Measurements from ENCODE around the gene CDYL2.

The CDYL2 gene

DNA sequence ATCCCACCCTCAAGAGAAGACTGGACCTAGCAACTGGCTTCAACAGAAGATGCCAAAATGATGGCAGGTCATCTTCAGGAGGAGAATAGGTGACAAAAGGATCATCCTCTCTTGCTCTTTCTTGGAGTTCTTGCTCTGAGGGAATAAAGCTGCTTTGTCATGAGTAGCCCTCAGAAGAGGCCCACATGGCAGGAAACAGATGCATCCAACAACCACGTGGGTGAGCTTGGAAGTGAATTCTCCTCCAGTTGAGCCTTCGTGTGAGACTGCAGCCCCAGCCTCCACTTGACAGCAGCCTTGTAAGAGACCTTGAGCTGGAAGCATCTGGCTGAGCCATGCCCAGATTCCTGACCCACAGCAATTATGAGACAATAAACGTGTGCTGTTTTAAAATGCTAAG lies 176.1 kb downstream of the CDYL2 start:
- Histone ChIP-seq H3K27ac (ENCODE audit: low read depth, low read length) (no peak overlapping the region), H3K9ac (ENCODE audit: low read length) (no peak overlapping the region), H3K27me3 (ENCODE audit: control insufficient read depth, insufficient read depth, low read length) (no peaks in the 10 kb centered on the region), H3K4me1 (ENCODE audit: control insufficient read depth, insufficient read depth, low read length) (no peaks in the 10 kb centered on the region), H3K4me3 (ENCODE audit: low read depth, low read length) (no peak overlapping the region), H3K36me3 (ENCODE audit: control insufficient read depth, insufficient read depth, low read length) (no peaks in the 10 kb centered on the region), H3K9me3 (ENCODE audit: control insufficient read depth, insufficient read depth, low read depth, low read length) (peaks cover 13% of the 10 kb centered on the region)

DNA sequence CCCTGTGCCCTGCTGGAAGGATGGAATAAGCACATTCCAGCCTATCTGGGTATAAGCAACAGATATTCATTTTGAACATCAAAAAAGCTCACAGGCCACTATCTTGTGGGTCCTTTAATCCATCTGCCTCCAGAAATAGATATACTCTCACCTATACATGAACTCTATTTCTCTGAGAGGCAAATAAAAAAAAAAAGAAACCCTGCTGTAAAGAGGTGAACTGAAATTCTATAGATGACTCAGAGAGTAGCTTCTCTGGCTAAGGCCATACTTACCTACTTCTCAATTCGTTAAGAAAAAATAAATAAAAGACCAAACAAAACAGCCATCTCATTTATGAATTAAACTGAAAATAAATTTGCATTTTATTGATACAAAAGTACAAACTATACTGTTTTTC lies 177.3 kb downstream of the CDYL2 start:
- no peak overlapping the region for H3K9ac ChIP-seq (ENCODE audit: low read length)
- no peaks in the 10 kb centered on the region for H3K36me3 ChIP-seq (ENCODE audit: control insufficient read depth, insufficient read depth, low read length)
- H3K27ac ChIP-seq (ENCODE audit: low read depth, low read length), result no peak overlapping the region
- no peaks in the 10 kb centered on the region for H3K4me1 ChIP-seq (ENCODE audit: control insufficient read depth, insufficient read depth, low read length)
- H3K4me3 ChIP-seq (ENCODE audit: low read depth, low read length), result no peak overlapping the region
- peaks cover 13% of the 10 kb centered on the region for H3K9me3 ChIP-seq (ENCODE audit: control insufficient read depth, insufficient read depth, low read depth, low read length)
- no peaks in the 10 kb centered on the region for H3K27me3 ChIP-seq (ENCODE audit: control insufficient read depth, insufficient read depth, low read length)

DNA sequence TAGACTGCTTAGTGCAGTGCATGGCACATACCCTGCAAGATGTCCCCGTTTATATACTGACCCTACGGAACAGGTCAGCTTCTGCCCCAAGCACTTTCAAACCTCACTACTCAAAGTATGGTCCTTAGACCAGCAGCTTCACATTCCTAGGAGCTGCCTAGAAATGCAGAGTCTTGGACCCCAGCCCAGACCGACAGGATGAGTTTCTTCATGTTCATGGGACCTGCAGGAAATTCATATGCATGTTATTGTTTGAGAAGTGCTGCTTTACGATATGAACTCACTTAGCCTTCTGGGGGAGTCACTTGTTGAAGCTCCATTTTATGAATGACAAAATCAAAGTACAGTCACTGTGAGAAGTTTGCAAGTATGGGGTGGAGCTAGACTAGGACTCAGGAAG lies 181.0 kb downstream of the CDYL2 start:
- Histone ChIP-seq H3K27ac (ENCODE audit: low read depth, low read length) (no peak overlapping the region), H3K27me3 (ENCODE audit: control insufficient read depth, insufficient read depth, low read length) (no peaks in the 10 kb centered on the region), H3K9ac (ENCODE audit: low read length) (no peak overlapping the region), H3K36me3 (ENCODE audit: control insufficient read depth, insufficient read depth, low read length) (no peaks in the 10 kb centered on the region), H3K9me3 (ENCODE audit: control insufficient read depth, insufficient read depth, low read depth, low read length) (peaks cover 13% of the 10 kb centered on the region), H3K4me3 (ENCODE audit: low read depth, low read length) (no peak overlapping the region), H3K4me1 (ENCODE audit: control insufficient read depth, insufficient read depth, low read length) (no peaks in the 10 kb centered on the region)

DNA sequence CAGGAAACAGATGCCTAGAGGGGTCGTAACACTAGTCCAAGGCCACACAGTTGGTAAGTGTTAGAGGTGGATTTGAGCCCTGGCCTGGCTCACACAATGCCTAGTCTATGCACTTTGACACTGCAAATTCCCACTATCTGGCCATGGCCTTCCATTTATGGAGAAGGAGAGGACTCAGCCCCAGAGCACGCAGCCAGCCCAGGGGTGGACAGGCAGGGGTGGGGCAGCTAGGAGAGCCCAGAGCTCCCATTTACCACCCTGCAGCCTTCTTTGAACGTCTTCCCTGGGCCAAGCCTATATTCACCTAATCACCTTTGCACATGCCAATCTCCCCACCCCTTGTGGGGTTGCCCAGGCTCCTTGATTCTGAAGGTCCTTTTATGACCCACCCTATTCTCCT lies 182.4 kb downstream of the CDYL2 start:
- Histone ChIP-seq H3K27me3 (ENCODE audit: control insufficient read depth, insufficient read depth, low read length) (no peaks in the 10 kb centered on the region), H3K9ac (ENCODE audit: low read length) (no peak overlapping the region), H3K4me1 (ENCODE audit: control insufficient read depth, insufficient read depth, low read length) (no peaks in the 10 kb centered on the region), H3K36me3 (ENCODE audit: control insufficient read depth, insufficient read depth, low read length) (no peaks in the 10 kb centered on the region), H3K27ac (ENCODE audit: low read depth, low read length) (no peak overlapping the region), H3K4me3 (ENCODE audit: low read depth, low read length) (no peak overlapping the region), H3K9me3 (ENCODE audit: control insufficient read depth, insufficient read depth, low read depth, low read length) (peaks cover 13% of the 10 kb centered on the region)

DNA sequence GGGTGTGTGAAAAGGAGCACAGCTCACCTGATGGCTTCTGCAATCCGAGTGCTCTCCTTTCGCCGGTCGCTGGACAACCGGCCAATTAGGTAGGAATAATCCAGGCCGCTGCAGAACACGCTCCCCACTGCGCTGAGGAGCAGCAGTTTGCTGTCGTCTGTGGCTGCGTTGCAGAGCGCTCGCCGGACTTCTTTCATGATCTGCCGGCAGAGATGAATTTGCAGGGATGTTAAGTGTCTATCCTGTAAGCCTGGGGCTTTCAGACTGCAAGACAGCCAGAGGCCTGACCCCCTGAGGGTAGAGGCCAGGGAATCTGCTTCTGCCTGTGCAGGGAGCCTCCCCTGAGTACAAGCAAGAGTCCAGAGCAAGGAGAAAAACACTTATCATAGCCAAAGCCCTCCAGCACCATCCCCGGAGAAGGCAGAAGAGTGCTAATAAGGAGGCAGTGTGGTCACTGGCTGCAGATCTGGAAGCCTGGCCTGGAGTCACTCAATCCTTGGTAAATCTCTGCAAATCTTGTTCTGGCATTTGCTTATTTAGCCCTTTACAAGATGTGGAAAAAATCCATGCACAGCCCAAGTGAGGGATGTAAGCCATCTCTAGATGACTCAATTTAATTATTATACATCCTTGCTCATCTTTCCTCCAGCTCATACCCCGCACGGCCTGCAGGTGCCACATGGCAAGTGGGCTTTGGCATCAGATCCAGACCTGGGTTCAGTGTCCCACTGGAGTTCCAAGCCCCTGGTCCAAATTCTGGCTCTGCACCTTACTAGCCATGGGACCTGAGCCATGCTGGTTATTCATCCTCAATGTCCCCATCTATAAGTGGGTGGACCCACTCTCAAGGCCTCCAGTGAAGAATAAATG lies 183.4 kb downstream of the CDYL2 start:
- H3K27me3 ChIP-seq (ENCODE audit: control insufficient read depth, insufficient read depth, low read length), result no peaks in the 10 kb centered on the region
- no peak overlapping the region for H3K27ac ChIP-seq (ENCODE audit: low read depth, low read length)
- no peaks in the 10 kb centered on the region for H3K4me1 ChIP-seq (ENCODE audit: control insufficient read depth, insufficient read depth, low read length)
- no peak overlapping the region for H3K4me3 ChIP-seq (ENCODE audit: low read depth, low read length)
- H3K9me3 ChIP-seq (ENCODE audit: control insufficient read depth, insufficient read depth, low read depth, low read length), result peaks cover 13% of the 10 kb centered on the region
- H3K9ac ChIP-seq (ENCODE audit: low read length), result no peak overlapping the region
- H3K36me3 ChIP-seq (ENCODE audit: control insufficient read depth, insufficient read depth, low read length), result no peaks in the 10 kb centered on the region

DNA sequence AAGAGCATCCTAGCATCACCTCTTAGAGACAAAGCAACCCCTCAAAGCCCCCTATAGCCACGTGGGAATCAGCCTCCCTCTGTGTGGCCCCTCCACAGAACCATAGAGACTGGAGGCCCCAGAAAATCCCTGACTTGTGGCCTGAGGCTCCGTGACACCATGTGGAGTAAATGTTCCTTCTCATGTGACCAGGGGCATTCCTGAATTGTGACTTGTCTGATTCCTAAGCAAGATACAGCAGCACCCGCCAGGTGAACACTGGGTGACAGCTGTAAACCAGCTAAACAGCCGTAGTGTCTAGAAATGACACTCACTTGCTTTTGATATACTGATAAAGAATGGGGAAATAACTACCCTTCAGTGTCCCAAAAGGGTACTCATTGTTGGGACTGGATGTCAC lies 184.6 kb downstream of the CDYL2 start:
- no peaks in the 10 kb centered on the region for H3K4me1 ChIP-seq (ENCODE audit: control insufficient read depth, insufficient read depth, low read length)
- no peaks in the 10 kb centered on the region for H3K36me3 ChIP-seq (ENCODE audit: control insufficient read depth, insufficient read depth, low read length)

DNA sequence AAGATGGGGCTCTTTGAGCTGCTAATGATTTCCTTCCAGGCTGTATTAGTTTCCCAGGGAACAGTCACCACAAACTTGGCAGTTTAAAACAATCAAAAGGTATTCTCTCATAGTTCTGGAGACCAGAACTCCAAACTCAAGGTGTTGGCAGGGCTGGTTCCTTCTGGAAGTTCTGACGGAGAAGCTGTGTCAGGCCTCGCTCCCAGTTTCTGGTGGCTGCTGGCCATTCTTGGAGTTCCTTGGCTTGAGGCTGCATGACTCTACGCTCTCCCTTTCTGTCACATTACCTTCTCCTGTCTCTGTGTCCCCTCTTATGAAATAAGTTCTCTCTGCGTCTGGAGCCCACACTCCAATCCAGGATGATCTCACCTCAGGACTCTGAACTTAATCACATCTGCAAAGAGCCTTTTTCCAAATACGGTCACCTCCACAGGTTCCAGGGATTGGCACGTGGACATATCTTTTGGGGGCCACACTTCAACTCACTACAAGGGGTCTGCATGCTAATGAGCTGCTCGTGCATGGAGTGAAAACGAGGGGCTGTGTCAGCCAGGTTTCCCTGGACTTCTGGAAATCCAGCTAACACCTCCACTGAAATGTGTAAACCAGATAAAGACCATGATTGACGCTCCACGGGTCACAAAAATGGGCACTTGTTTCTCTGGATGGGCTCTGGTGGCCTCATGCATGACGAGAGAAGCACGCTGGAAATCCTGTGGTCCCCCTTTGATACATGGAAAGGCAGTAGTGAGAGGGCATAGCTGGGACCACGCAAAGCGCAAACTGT lies 185.3 kb downstream of the CDYL2 start:
- H3K4me1 ChIP-seq (ENCODE audit: control insufficient read depth, insufficient read depth, low read length), result no peaks in the 10 kb centered on the region
- no peak overlapping the region for H3K9ac ChIP-seq (ENCODE audit: low read length)
- H3K27me3 ChIP-seq (ENCODE audit: control insufficient read depth, insufficient read depth, low read length), result no peaks in the 10 kb centered on the region
- H3K9me3 ChIP-seq (ENCODE audit: control insufficient read depth, insufficient read depth, low read depth, low read length), result peaks cover 3% of the 10 kb centered on the region
- no peak overlapping the region for H3K4me3 ChIP-seq (ENCODE audit: low read depth, low read length)
- no peaks in the 10 kb centered on the region for H3K36me3 ChIP-seq (ENCODE audit: control insufficient read depth, insufficient read depth, low read length)
- H3K27ac ChIP-seq (ENCODE audit: low read depth, low read length), result no peak overlapping the region

More for the DNA sequence above, 184.6 kb downstream of the CDYL2 start:
- H3K27me3 ChIP-seq (ENCODE audit: control insufficient read depth, insufficient read depth, low read length), result no peaks in the 10 kb centered on the region
- no peak overlapping the region for H3K27ac ChIP-seq (ENCODE audit: low read depth, low read length)
- H3K9ac ChIP-seq (ENCODE audit: low read length), result no peak overlapping the region
- no peak overlapping the region for H3K4me3 ChIP-seq (ENCODE audit: low read depth, low read length)
- peaks cover 8% of the 10 kb centered on the region for H3K9me3 ChIP-seq (ENCODE audit: control insufficient read depth, insufficient read depth, low read depth, low read length)

DNA sequence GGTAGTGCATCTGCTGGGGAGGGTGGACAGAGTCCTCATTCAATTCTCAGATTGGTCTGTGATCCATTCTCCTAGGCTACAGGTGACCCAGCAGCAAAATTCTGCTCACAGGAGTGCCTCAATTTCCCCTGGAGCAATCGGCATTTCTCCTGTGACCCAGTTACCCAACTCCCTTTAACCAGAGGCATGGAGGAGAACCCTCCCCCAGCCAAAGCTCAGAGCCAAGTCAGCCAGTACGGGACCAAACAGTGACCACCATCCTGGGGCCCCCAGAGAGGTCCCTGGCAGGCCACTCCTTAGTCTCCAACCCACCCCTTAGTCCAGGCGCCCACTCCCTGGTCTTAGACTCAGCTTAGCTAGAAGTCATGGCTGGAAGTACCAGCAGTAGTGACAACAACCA lies 188.0 kb downstream of the CDYL2 start:
- H3K27me3 ChIP-seq (ENCODE audit: control insufficient read depth, insufficient read depth, low read length), result no peaks in the 10 kb centered on the region
- no peak overlapping the region for H3K27ac ChIP-seq (ENCODE audit: low read depth, low read length)
- H3K4me3 ChIP-seq (ENCODE audit: low read depth, low read length), result no peak overlapping the region
- H3K36me3 ChIP-seq (ENCODE audit: control insufficient read depth, insufficient read depth, low read length), result no peaks in the 10 kb centered on the region
- no peaks in the 10 kb centered on the region for H3K9me3 ChIP-seq (ENCODE audit: control insufficient read depth, insufficient read depth, low read depth, low read length)
- H3K9ac ChIP-seq (ENCODE audit: low read length), result no peak overlapping the region
- no peaks in the 10 kb centered on the region for H3K4me1 ChIP-seq (ENCODE audit: control insufficient read depth, insufficient read depth, low read length)

DNA sequence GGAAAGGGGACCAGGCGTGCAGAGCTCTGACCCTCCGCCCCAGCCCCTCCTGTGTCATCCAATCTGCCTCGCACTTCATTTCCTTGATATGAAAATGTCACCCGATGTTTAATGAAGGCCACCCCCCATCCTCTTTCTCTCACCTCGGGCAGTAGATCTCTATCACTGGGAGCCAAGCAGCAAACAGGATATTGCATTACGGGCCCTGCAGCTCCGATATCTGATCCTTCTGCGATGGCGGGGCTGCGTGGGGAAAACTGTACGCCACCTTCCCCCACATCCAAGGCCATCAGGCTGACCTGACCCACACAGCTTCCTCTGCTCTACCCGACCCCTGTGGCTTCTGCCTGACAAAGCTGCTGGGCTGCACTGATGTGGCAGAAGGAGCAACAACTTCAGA lies 188.7 kb downstream of the CDYL2 start:
- H3K4me3 ChIP-seq (ENCODE audit: low read depth, low read length), result no peak overlapping the region
- no peaks in the 10 kb centered on the region for H3K27me3 ChIP-seq (ENCODE audit: control insufficient read depth, insufficient read depth, low read length)
- H3K9ac ChIP-seq (ENCODE audit: low read length), result no peak overlapping the region
- H3K4me1 ChIP-seq (ENCODE audit: control insufficient read depth, insufficient read depth, low read length), result no peaks in the 10 kb centered on the region
- H3K27ac ChIP-seq (ENCODE audit: low read depth, low read length), result no peak overlapping the region
- no peaks in the 10 kb centered on the region for H3K36me3 ChIP-seq (ENCODE audit: control insufficient read depth, insufficient read depth, low read length)
- no peaks in the 10 kb centered on the region for H3K9me3 ChIP-seq (ENCODE audit: control insufficient read depth, insufficient read depth, low read depth, low read length)

DNA sequence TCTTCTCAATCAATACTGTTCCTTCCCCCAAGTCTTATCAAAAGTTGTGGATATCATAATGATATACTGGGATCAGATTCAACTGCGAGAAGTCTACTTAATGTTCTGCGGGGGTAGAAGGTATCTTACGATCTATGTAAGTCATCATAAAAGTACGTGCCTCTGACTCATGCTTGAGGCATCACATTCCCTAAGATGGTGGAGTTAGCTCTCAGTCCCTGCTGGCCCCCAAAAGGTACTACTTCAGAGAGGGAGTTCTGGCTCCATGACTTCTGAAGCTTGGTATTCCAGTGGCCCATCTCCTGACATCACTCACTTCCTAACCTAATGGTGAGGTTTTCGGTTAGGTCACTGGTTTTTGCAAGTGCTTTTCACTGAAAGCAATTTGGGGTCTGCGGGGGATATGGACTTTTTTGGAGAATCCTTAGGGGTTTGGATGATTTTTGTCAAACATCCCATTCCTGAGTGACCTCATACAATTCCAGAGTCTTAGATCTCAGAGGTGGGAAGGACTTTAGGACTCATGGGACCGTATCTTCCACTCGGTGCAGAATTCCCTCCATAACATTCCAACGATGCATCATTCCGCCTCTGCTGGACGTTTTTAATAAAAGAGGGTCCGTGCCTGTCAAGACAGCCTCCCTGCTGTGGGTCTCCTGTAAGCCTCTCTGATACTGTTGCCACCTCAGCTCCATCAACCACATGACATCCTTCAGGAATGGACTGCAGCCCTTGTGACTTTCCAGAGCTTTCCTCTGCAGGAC lies 189.3 kb downstream of the CDYL2 start:
- Histone ChIP-seq H3K27ac (ENCODE audit: low read depth, low read length) (no peak overlapping the region), H3K4me1 (ENCODE audit: control insufficient read depth, insufficient read depth, low read length) (no peaks in the 10 kb centered on the region), H3K9ac (ENCODE audit: low read length) (no peak overlapping the region), H3K36me3 (ENCODE audit: control insufficient read depth, insufficient read depth, low read length) (no peaks in the 10 kb centered on the region), H3K4me3 (ENCODE audit: low read depth, low read length) (no peak overlapping the region), H3K27me3 (ENCODE audit: control insufficient read depth, insufficient read depth, low read length) (no peaks in the 10 kb centered on the region), H3K9me3 (ENCODE audit: control insufficient read depth, insufficient read depth, low read depth, low read length) (no peaks in the 10 kb centered on the region)

Measured in HUES6 (cell line).